Measurements from ENCODE around the gene SH3RF3. TPM values are rescaled to one million over a fixed set of nuclear protein-coding genes. Genes with fewer than 3 reads are reported as not detected.
A peak's percentile ranks its signal among the peaks of the same experiment; 100 is the strongest.

Gene SH3RF3
- total RNA-seq, 6 donors from 2014 or later = 4.1 to 21.0 (median 8.0) TPM

DNA sequence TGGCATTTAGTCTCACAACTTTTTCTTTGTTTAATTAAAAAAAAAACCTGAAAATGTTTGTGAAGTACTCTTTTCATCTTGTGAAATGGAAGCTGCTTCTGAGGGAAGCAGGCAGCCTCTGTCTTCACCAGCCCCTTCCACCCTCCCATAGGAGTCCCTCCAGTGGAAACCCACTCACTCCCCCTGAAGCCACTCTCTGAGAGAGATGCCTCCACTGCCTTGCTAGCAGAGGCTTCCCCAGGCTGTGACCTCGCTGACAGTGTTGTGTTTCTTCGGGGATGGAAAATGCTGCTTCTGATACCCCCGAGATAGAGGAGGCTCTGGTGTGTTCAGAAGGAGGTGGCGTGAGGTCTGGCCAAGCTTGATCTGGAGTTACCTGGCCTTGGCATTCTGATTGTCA is 59.9 kb downstream of the SH3RF3 start:
- no peak for TF ChIP-seq POLR2A (IDR thresholded peaks at IDR 0.05)
- WGBS, 2 donors = 69 to 89% methylated on average over 4 of the region's 4 CpGs
- Histone ChIP-seq H3K4me3 (no peak overlapping the region), H3K36me3 (no peaks in the 10 kb centered on the region), H3K4me1 (peaks cover 8 to 15% (median 12%) of the 10 kb centered on the region in 4 donors), H3K27ac (no peak overlapping the region), H3K9me3 (no peaks in the 10 kb centered on the region), H3K27me3 (no peaks in the 10 kb centered on the region)
- no peak for DNase-seq
- ATAC-seq (ENCODE audit: low FRiP score in 2 of 2) = no peak

GRCh38 chr2:109189751-109190150 is 60.7 kb downstream of the SH3RF3 start:
- Histone ChIP-seq H3K9me3 (no peaks in the 10 kb centered on the region), H3K4me3 (no peak overlapping the region), H3K27me3 (no peaks in the 10 kb centered on the region), H3K4me1 (peaks cover 9 to 16% (median 15%) of the 10 kb centered on the region in 4 donors), H3K27ac (no peak overlapping the region), H3K36me3 (no peaks in the 10 kb centered on the region)
- no peak for ATAC-seq (ENCODE audit: low FRiP score in 2 of 2)
- DNase-seq = no peak
- 87 to 92% methylated on average over 5 of the region's 5 CpGs for WGBS, 2 donors
- TF ChIP-seq POLR2A (IDR thresholded peaks at IDR 0.05) (no peak), POLR2AphosphoS5 (IDR thresholded peaks at IDR 0.05) (no peak), EP300 (IDR thresholded peaks at IDR 0.05) (no peak)
- TF ChIP-seq, protein P1, sequence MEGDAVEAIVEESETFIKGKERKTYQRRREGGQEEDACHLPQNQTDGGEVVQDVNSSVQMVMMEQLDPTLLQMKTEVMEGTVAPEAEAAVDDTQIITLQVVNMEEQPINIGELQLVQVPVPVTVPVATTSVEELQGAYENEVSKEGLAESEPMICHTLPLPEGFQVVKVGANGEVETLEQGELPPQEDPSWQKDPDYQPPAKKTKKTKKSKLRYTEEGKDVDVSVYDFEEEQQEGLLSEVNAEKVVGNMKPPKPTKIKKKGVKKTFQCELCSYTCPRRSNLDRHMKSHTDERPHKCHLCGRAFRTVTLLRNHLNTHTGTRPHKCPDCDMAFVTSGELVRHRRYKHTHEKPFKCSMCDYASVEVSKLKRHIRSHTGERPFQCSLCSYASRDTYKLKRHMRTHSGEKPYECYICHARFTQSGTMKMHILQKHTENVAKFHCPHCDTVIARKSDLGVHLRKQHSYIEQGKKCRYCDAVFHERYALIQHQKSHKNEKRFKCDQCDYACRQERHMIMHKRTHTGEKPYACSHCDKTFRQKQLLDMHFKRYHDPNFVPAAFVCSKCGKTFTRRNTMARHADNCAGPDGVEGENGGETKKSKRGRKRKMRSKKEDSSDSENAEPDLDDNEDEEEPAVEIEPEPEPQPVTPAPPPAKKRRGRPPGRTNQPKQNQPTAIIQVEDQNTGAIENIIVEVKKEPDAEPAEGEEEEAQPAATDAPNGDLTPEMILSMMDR (IDR thresholded peaks at IDR 0.05) = no peak

GRCh38 chr2:109193807-109194619 is 65.0 kb downstream of the SH3RF3 start:
- Histone ChIP-seq H3K4me1 (peaks cover 8 to 22% (median 12%) of the 10 kb centered on the region in 4 donors), H3K27me3 (no peaks in the 10 kb centered on the region), H3K27ac (no peak overlapping the region), H3K9me3 (no peaks in the 10 kb centered on the region), H3K36me3 (no peaks in the 10 kb centered on the region), H3K4me3 (no peak overlapping the region)
- ATAC-seq (ENCODE audit: low FRiP score in 2 of 2) (no peak), DNase-seq (peak in 1 of 2 donors; percentile 75)
- 77 to 91% methylated on average over 5 to 16 of the region's 17 CpGs for WGBS, 2 donors
- TF ChIP-seq POLR2AphosphoS5 (IDR thresholded peaks at IDR 0.05) = no peak
- no peak for TF ChIP-seq POLR2A (IDR thresholded peaks at IDR 0.05)

DNA sequence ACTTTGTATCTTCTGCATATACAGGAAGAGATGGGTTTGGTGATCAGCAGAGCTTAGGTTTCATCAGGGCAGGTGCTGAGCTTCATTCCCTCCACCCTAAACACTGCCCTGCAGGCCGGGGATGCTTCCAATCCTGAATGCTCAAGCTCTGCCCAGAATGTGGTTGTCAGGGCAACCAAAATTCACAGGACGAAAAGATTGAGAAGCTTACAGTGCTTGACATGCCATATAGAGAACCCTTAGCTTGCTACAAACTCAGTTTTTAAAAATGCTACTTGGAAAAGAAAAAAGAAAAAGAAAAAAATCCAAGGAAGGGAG is 65.6 kb downstream of the SH3RF3 start:
- TF ChIP-seq EP300 (IDR thresholded peaks at IDR 0.05) (no peak), POLR2AphosphoS5 (IDR thresholded peaks at IDR 0.05) (no peak), POLR2A (IDR thresholded peaks at IDR 0.05) (no peak)
- TF ChIP-seq, protein P1 (IDR thresholded peaks at IDR 0.05) = no peak
- 80 to 89% methylated on average over 2 of the region's 2 CpGs for whole genome bisulfite sequencing, 2 donors
- Histone ChIP-seq H3K27me3 (no peaks in the 10 kb centered on the region), H3K4me3 (no peak overlapping the region), H3K27ac (no peak overlapping the region), H3K9me3 (no peaks in the 10 kb centered on the region), H3K36me3 (no peaks in the 10 kb centered on the region), H3K4me1 (peaks cover 8 to 22% (median 12%) of the 10 kb centered on the region in 4 donors)
- no peak for ATAC-seq (ENCODE audit: low FRiP score in 2 of 2)
- no peak for DNase-seq

- peaks cover 8 to 22% (median 12%) of the 10 kb centered on the region in 4 donors for H3K4me1 ChIP-seq
- WGBS, 2 donors = 62 to 63% methylated on average over 18 to 19 of the region's 19 CpGs
- H3K27ac ChIP-seq = no peak overlapping the region
- ATAC-seq (ENCODE audit: low FRiP score in 2 of 2) (no peak), DNase-seq (no peak)
- H3K4me3 ChIP-seq = no peak overlapping the region
- H3K9me3 ChIP-seq = no peaks in the 10 kb centered on the region
- no peaks in the 10 kb centered on the region for H3K36me3 ChIP-seq
- H3K27me3 ChIP-seq = no peaks in the 10 kb centered on the region
- TF ChIP-seq EP300 (IDR thresholded peaks at IDR 0.05) (no peak), POLR2A (IDR thresholded peaks at IDR 0.05) (no peak), POLR2AphosphoS5 (IDR thresholded peaks at IDR 0.05) (no peak)
- TF ChIP-seq, protein P1 (IDR thresholded peaks at IDR 0.05) = no peak
Measured at GRCh38 chr2:109195193-109196045, 66.4 kb downstream of the SH3RF3 start.

Measured in upper lobe of left lung (tissue), 6 donors.